ENCODE results near the gene RASSF6.
"Not testable (repeated sequence)": the region's sequence is repeated elsewhere in the genome, so short reads cannot be mapped to it uniquely, and the experiment has no call there.

The RASSF6 gene, protein sequence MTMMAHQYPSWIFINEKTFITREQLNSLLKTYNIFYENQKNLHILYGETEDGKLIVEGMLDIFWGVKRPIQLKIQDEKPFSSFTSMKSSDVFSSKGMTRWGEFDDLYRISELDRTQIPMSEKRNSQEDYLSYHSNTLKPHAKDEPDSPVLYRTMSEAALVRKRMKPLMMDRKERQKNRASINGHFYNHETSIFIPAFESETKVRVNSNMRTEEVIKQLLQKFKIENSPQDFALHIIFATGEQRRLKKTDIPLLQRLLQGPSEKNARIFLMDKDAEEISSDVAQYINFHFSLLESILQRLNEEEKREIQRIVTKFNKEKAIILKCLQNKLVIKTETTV

GRCh38 chr4:73620115-73620792 lies at the start of gene RASSF6:
Gene RASSF6 (minus strand): TSS chr4:73620436. CDS start chr4:73611795, 8,641 bp downstream.
- DNase-seq, result no peak

DNA sequence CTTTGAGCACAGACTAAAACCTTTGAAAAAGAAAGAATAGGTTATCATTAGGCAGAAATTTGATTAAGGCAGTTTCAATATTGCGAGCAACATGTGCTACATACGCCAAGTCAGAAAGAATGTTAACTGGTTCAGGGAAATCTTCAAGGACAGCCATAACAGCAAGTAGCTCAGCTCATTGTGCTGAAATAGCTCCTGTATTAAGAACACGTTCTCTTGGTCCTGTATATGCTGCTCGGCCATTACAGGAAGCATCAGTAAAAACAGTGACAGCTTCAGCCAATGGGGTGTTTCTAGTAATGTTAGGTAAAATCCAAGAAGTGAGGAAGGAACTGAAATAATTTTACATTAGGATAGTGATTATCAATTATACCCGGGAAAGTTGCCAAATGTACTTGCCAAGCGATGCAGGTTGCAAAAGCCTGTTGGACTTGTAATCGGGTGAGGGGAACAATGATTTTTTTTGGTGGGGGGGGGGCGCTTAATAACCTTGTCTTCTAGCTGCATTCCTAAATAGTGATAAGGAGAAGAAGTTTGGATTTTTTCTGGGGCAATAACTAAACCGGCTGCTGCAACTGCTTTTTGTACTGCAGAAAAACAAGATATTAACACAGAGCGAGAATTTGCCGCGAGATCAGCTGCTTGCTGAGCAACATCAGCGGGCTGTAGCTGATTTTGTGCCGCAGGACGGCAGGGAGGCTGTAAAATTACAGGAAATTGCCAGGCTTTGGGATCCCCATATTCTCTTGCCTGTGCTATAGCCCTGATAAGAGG lies 49.4 kb upstream of the RASSF6 start:
- no peak for DNase-seq

DNA sequence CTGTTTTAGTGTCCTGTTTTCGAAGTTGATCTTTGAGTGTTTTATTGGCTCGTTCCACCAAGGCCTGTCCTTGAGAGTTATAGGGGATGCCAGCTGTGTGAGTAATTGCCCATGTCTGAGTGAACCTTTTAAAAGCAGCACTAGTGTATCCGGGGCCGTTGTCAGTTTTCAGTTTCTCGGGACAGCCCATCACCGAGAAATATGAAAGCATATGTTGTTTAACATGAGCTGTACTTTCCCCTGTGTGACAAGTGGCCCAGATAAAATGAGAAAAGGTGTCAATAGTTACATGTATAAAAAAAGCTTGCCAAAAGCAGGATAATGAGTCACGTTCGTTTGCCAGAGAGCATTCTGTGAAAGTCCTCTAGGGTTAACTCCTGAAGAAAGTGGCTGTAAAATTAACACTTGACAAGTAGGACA lies 48.6 kb upstream of the RASSF6 start:
- no peak for DNase-seq

DNA sequence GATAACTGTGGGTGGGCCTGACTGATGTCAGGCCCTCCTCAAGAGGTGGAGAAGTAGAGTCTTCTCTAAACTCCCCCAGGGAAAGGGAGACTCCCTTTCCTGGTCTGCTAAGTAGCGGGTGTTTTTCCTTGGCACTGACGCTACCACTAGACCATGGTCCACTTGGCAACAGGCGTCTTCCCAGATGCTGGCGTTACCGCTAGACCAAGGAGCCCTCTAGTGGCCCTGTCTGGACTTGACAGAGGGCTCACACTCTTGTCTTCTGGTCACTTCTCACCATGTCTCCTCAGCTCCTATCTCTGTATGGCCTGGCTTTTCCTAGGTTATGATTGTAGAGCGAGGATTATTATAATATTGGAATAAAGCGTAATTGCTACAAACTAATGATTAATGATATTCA lies 45.7 kb upstream of the RASSF6 start:
- DNase-seq, result not testable (repeated sequence)

DNA sequence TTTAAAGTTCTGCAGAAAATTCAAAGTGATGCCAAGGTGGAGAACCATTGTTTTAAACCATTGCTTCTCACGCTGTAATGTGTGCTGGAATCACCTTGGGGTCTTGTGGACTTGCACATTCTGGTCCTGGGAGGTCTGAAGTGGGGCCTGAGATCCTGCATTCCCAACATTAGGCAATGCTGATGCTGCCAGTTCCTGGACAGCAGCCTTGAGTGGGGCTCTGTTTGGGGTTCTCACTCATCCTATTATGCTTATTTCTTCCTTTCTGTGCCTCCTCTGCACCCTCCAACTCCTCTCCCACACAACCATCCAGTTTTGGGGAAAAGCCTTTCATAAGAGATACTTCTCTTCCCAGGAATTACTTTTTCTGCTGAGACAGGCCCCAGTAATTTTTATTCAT lies 44.2 kb upstream of the RASSF6 start:
- DNase-seq, result no peak

GRCh38 chr4:73663576-73663975 lies 43.3 kb upstream of the RASSF6 start:
- peak; percentile 14 for DNase-seq

- peak; percentile 78 for DNase-seq
Measured at GRCh38 chr4:73662709-73663546, 42.7 kb upstream of the RASSF6 start.

DNA sequence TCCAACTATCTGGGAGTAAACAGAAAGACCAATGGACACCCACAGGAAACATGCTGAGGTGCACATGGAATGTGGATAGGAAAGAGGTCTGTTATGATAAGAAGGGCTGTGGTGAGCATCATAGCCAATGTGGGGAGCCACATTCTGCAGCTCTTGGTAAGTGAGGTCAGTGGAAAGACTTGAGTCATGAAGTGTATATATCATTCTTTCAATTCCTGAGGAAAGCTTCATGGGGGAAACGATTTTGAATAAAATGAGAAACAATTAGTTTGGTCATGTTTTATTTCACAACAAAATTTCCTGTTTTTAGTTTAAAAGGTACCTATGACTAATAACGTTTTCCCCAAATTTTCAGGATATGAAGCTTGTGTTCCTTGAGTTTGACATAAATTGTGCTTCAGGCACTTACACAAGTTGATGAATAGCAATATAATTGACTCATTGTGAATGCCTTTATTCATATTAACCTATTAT lies 41.4 kb upstream of the RASSF6 start:
- peak; percentile 79 for DNase-seq

DNA sequence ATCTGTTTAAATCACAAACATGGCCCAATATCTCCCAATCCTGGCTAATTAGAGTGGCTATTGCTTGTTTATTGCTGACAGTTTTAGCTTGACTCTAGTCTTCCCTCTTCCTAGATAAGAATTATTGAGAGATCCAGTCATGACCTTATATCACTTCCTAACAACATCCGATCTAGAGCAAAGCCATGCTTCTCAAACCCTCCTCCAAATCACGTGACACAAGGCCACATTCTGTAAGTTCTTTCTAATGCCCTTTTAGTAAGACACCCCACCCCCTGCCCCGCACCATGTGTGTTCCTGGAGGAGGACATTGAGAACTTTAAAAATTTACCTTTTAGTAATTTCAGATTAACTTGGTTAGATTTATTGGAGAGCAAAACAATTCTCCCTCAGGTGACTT lies 40.6 kb upstream of the RASSF6 start:
- DNase-seq, result no peak

DNA sequence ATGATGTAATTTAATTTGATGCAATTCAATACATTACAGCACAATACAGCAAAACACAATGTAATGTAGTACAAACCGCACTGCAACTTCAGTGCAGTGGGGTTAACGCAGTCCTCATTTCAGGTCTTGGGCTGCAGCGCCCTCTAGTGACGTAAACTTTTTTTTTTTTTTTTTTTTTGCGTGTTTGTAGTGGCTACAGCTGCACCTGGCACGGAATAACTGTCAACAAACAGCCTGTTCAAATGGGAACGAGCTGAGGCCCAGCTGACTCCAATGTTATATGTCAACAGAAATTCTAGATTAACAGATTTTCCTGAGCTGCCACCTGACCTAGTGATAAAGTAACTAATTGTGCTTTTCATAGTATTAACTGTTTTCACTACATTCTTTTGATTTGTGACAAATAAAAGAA lies 33.5 kb upstream of the RASSF6 start:
- DNase-seq, result peak; percentile 52

GRCh38 chr4:73650250-73650649 lies 30.0 kb upstream of the RASSF6 start:
- no peak for DNase-seq

GRCh38 chr4:73648478-73648877 lies 28.2 kb upstream of the RASSF6 start:
- no peak for DNase-seq

DNA sequence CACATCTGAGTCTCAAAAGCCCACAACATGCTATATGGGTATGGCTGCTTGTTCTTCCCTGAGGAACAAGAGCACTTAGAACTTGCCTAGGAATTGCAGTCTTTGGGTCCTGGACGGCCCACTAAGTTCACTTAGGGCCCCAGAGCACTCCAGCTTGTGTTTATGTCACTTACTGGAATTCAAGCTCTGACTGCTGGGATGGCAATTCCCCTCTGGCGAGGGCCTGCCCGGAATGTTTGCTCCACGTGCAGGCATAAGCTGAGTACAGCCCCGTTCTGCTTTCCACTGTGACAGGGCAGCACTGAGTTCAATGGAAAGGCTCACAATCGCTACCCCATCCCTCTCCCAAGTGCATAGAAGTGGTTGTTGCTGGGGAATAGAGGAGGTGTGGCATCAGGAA lies 25.9 kb upstream of the RASSF6 start:
- no peak for DNase-seq

DNA sequence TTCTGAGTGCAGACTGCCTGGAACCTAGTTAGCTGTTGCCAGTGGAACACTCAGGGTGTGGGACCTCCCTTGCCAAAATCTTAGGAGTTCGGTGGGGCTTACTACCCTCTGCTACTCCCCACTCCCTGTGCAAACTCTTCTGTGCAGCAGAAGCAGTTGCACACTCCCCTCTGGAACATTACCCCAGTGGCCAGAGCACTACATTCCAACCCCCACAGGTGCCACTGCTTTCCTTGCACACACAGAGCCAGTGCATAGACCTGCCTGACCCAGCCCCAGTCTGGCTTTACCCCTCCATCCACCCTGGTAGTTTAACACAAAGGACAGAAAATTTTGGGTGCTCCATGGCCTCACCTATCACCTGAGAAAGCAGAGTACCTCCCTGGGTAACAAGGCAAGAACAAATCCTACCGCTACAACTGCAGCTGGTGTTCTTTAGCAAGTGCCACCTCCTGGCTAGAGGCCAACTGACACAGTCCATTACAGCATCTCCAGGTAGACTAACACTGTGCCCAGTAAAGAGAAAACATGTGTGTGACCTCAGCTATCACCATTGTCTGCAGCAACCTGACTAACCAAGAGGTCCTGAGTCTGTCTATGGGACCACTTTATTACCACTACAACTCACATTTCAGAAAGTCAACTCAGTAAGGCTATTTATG lies 11.5 kb upstream of the RASSF6 start:
- DNase-seq, result no peak

DNA sequence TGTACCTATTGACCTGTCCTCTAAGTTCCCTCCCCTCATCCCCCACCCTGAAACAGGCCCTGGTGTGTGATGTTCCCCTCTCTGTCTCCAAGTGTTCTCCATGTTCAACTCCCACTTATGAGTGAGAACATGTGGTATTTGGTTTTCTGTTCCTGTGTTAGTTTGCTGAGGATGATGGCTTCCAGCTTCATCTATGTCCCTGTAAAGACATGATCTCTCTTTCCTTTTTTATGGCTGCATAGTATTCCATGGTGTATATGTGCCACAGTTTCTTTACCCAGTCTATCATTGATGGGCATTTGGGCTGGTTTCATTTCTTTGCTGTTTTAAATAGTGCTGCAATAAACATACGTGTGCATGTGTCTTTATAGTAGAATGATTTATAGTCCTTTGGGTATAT lies 8.6 kb upstream of the RASSF6 start:
- DNase-seq, result not testable (repeated sequence)

GRCh38 chr4:73621357-73621756 lies 1.1 kb upstream of the RASSF6 start:
- DNase-seq, result no peak

DNA sequence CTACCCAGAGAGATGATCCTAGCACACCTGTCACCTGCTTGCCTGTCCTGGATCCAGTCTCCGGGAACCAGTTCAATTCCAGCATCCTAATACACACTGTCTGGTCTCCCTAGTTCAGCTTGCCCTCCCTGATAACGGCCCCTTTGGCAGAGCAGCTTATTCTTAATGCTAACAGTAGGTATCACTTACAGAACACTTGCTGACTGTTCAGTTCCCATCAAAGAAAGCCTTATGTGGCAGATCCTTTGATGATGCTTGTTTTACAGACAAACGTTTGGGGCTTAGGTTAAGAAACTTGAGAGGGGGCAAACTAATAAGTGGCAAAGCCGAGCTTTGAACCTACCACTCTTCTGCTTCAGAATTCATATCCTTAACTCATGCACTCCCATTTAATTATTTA lies 890 bp downstream of the RASSF6 start:
- no peak for DNase-seq

DNA sequence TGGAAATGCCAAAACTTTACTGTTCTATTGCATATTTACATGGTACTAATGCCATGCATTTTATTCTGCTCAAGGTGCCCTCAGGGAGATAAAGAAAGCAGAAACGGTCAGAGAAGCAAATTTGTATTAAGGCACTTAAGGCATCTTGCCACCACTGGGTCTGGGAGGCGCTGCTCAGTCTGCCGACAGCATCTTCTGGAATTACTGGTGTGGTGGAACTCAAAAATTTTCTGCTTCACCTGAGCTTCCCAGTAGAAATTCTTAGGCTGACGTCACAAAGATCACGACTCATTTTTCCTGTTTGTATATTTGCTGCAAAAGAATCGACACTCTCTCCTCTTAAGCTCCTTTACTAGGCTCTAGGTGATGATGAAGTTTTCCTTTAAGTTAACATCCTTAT lies 3.0 kb downstream of the RASSF6 start:
- DNase-seq, result no peak

DNA sequence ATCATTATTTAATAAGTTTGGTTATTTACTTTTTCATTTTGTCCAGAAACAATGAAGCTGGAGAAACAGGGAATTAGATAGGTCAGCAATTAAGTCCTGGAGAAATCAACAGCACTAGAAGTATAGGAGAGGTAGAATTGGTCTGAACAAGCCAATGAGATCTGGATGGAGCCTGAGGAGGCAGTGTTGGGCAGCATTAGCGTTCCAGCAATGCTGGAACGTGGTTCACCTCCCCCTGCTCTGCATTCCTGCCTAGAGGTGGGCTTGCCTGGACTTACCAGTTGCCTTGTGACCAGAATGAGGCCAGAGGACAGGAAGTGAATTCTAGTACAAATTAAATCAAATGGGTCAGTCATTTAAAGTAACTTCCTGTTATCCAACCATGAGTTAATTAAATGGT lies 4.6 kb downstream of the RASSF6 start:
- no peak for DNase-seq

DNA sequence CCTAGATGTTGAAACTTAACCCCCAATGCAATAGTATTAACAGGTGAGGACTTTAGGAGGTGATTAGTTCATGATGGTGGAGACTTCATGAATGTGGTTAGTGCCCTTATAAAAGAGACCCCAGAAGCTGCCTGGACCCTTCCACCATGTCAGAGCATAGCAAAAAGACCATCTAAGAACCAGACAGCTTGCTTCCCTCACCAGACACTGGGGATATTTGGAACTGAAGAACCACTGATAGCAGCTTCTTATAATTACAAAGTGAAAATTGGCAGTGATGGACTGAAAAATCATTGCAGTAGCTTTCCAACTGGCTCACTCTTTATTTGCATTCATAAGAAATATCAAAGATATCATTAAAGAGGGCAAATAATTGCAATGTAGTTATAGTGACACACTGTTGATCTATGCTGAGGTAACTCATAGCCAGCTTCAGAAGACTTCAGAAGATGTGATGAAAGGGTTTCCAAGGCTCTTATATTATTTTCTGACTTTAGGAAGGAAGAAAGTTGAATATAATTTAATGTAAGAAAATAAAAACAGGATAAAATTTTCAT lies 5.8 kb downstream of the RASSF6 start:
- DNase-seq, result no peak

GRCh38 chr4:73613130-73613529 lies 7.1 kb downstream of the RASSF6 start:
- no peak for DNase-seq

DNA sequence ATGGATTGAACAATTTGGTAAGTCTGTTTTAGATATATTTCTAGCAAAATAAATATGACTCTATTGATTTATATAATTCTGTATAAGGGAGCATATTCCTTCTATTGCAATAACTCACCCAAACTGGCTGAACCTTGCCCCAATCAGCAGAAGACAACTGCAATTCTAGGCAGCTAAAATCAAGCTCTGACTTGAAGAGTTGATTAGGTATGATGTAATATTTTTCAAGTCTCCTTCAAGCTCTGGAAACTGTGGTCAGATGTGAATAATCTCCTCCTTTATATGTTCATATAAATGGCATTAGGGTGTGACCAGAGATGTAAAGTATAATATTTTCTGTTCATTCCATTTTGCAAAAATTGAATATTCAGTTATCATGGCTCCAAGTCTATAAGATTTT lies 8.2 kb downstream of the RASSF6 start:
- DNase-seq, result no peak

Measured in suppressor macrophage treated with lipopolysaccharide for 4 hours (primary cell).